SJSA1 (cell line): ENCODE data around the gene SIAH3. TPM values are rescaled to one million over a fixed set of nuclear protein-coding genes. Genes with fewer than 3 reads are reported as not detected.
"Not testable (repeated sequence)": the region's sequence is repeated elsewhere in the genome, so short reads cannot be mapped to it uniquely, and the experiment has no call there.

Experiments used
- DNase-seq, 2 experiments: peaks; one replicate each; pipeline ENCODE4 v3.0.0-alpha.2; 2015 to 2020; ENCODE audit warnings: low spot score in 2 of 2, low read depth in 1 of 2
- H3K27ac ChIP-seq: fragments of 250-450 bp; sonication (Bioruptor Pico); 2 replicates; pipeline ENCODE4 v1.5.1; 2020; ENCODE audit warnings: mild to moderate bottlenecking, moderate library complexity
- H3K27me3 ChIP-seq: fragments of 250-450 bp; sonication (Bioruptor Pico); replicated peaks from 2 replicates; pipeline ENCODE4 v1.5.1; 2020; ENCODE audit warnings: mild to moderate bottlenecking, moderate library complexity
- H3K36me3 ChIP-seq: fragments of 250-450 bp; sonication (Bioruptor Pico); 2 replicates; pipeline ENCODE4 v1.5.1; 2020; ENCODE audit warnings: mild to moderate bottlenecking
- H3K4me1 ChIP-seq: fragments of 250-450 bp; sonication (Bioruptor Pico); replicated peaks from 2 replicates; pipeline ENCODE4 v1.6.1; 2021; ENCODE audit warnings: mild to moderate bottlenecking
- H3K4me3 ChIP-seq: fragments of 250-450 bp; sonication (Bioruptor Pico); 2 replicates; pipeline ENCODE4 v1.5.1; 2020; ENCODE audit warnings: mild to moderate bottlenecking
- H3K9me3 ChIP-seq: fragments of 250-450 bp; sonication (Bioruptor Pico); replicated peaks from 2 replicates; pipeline ENCODE4 v1.5.1; 2020; ENCODE audit warnings: mild to moderate bottlenecking
- total RNA-seq: library from RNA; depleted of rRNA; stranded (reverse); fragments of >200 nt; shearing (Covaris generic); gene quantifications from 2 replicates; pipeline ENCODE4 v1.2.3, GENCODE V29; 2014

The SIAH3 gene
- total RNA-seq, 1 experiment from 2014 or later, result 0.08 TPM

GRCh38 chr13:45876781-45877180, 25.2 kb upstream of the SIAH3 start:
- DNase-seq, result no peak
- H3K4me1 ChIP-seq, result peaks cover 9% of the 10 kb centered on the region

GRCh38 chr13:45875951-45876350, 24.4 kb upstream of the SIAH3 start:
- no peaks in the 10 kb centered on the region for H3K27me3 ChIP-seq
- no peaks in the 10 kb centered on the region for H3K9me3 ChIP-seq
- DNase-seq, result no peak
- no peak overlapping the region for H3K27ac ChIP-seq
- H3K4me1 ChIP-seq, result peaks cover 9% of the 10 kb centered on the region
- H3K4me3 ChIP-seq, result no peak overlapping the region
- H3K36me3 ChIP-seq, result no peaks in the 10 kb centered on the region

More at GRCh38 chr13:45876781-45877180, 25.2 kb upstream of the SIAH3 start:
- Histone ChIP-seq H3K27me3 (no peaks in the 10 kb centered on the region), H3K27ac (no peak overlapping the region), H3K36me3 (no peaks in the 10 kb centered on the region), H3K4me3 (no peak overlapping the region), H3K9me3 (no peaks in the 10 kb centered on the region)

- peak in 1 of 2 experiments; percentile 46 for DNase-seq
- Histone ChIP-seq H3K36me3 (no peaks in the 10 kb centered on the region), H3K27me3 (no peaks in the 10 kb centered on the region), H3K27ac (no peak overlapping the region), H3K4me1 (peaks cover 9% of the 10 kb centered on the region), H3K4me3 (no peak overlapping the region), H3K9me3 (no peaks in the 10 kb centered on the region)
Measured at GRCh38 chr13:45873491-45874325, 22.2 kb upstream of the SIAH3 start.

GRCh38 chr13:45872566-45872965, 21.0 kb upstream of the SIAH3 start:
- Histone ChIP-seq H3K9me3 (no peaks in the 10 kb centered on the region), H3K27me3 (no peaks in the 10 kb centered on the region), H3K27ac (no peak overlapping the region), H3K4me3 (no peak overlapping the region), H3K36me3 (no peaks in the 10 kb centered on the region), H3K4me1 (peaks cover 9% of the 10 kb centered on the region)
- no peak for DNase-seq

- not testable (repeated sequence) for H3K27ac ChIP-seq, H3K27me3 ChIP-seq, H3K36me3 ChIP-seq, H3K9me3 ChIP-seq, DNase-seq, H3K4me1 ChIP-seq, H3K4me3 ChIP-seq
Measured at GRCh38 chr13:45871201-45871600, 19.6 kb upstream of the SIAH3 start.

GRCh38 chr13:45870232-45870631, 18.7 kb upstream of the SIAH3 start:
- DNase-seq, result no peak
- Histone ChIP-seq H3K36me3 (no peaks in the 10 kb centered on the region), H3K4me3 (no peak overlapping the region), H3K9me3 (no peaks in the 10 kb centered on the region), H3K27ac (no peak overlapping the region), H3K27me3 (no peaks in the 10 kb centered on the region), H3K4me1 (peaks cover 9% of the 10 kb centered on the region)

GRCh38 chr13:45865414-45865813, 13.9 kb upstream of the SIAH3 start:
- Histone ChIP-seq H3K4me3 (no peak overlapping the region), H3K27me3 (no peaks in the 10 kb centered on the region), H3K27ac (no peak overlapping the region), H3K36me3 (no peaks in the 10 kb centered on the region), H3K9me3 (no peaks in the 10 kb centered on the region), H3K4me1 (no peaks in the 10 kb centered on the region)
- no peak for DNase-seq

GRCh38 chr13:45863709-45864590, 12.4 kb upstream of the SIAH3 start:
- Histone ChIP-seq H3K9me3 (no peaks in the 10 kb centered on the region), H3K27me3 (no peaks in the 10 kb centered on the region), H3K36me3 (no peaks in the 10 kb centered on the region), H3K4me1 (no peaks in the 10 kb centered on the region), H3K4me3 (no peak overlapping the region), H3K27ac (no peak overlapping the region)
- no peak for DNase-seq

GRCh38 chr13:45861322-45861721, 9.8 kb upstream of the SIAH3 start:
- Histone ChIP-seq H3K4me3 (no peak overlapping the region), H3K27ac (no peak overlapping the region), H3K36me3 (no peaks in the 10 kb centered on the region), H3K9me3 (no peaks in the 10 kb centered on the region), H3K4me1 (no peaks in the 10 kb centered on the region), H3K27me3 (0 out of 2 replicates have a peak, but pooled peaks cover 4% of the 10 kb centered on the region)
- no peak for DNase-seq

GRCh38 chr13:45860240-45860639, 8.7 kb upstream of the SIAH3 start:
- Histone ChIP-seq H3K36me3 (no peaks in the 10 kb centered on the region), H3K27ac (no peak overlapping the region), H3K4me3 (no peak overlapping the region), H3K9me3 (no peaks in the 10 kb centered on the region), H3K4me1 (no peaks in the 10 kb centered on the region), H3K27me3 (peaks cover 7% of the 10 kb centered on the region; the same call in 1 of the 2 replicates)
- DNase-seq, result no peak

GRCh38 chr13:45859705-45860104, 8.2 kb upstream of the SIAH3 start:
- Histone ChIP-seq H3K4me1 (no peaks in the 10 kb centered on the region), H3K27ac (no peak overlapping the region), H3K27me3 (peaks cover 7% of the 10 kb centered on the region; the same call in 1 of the 2 replicates), H3K36me3 (no peaks in the 10 kb centered on the region), H3K9me3 (no peaks in the 10 kb centered on the region), H3K4me3 (no peak overlapping the region)
- DNase-seq, result no peak

GRCh38 chr13:45852494-45852893, 941 bp upstream of the SIAH3 start:
- Histone ChIP-seq H3K36me3 (no peaks in the 10 kb centered on the region), H3K4me3 (no peak overlapping the region), H3K9me3 (no peaks in the 10 kb centered on the region), H3K27me3 (peaks cover 24% of the 10 kb centered on the region; the same call in 1 of the 2 replicates), H3K27ac (no peak overlapping the region), H3K4me1 (0 out of 2 replicates have a peak, but pooled peaks cover 5% of the 10 kb centered on the region)
- DNase-seq, result no peak

- DNase-seq, result no peak
- Histone ChIP-seq H3K9me3 (no peaks in the 10 kb centered on the region), H3K27ac (no peak overlapping the region), H3K4me1 (0 out of 2 replicates have a peak, but pooled peaks cover 5% of the 10 kb centered on the region), H3K27me3 (peaks cover 24% of the 10 kb centered on the region; the same call in 1 of the 2 replicates), H3K36me3 (no peaks in the 10 kb centered on the region), H3K4me3 (no peak overlapping the region)
Measured at GRCh38 chr13:45851956-45852355, 403 bp upstream of the SIAH3 start.
